H1 (cell line): ENCODE data around the gene SCN3B. TPM values are rescaled to one million over a fixed set of nuclear protein-coding genes. Genes with fewer than 3 reads are reported as not detected.

Source experiments
- CTCF ChIA-PET: fragments of 300-600 bp; sonication (Branson Sonifier 250); formaldehyde crosslinking; loops from one replicate; lab custom pipeline; 2021; ENCODE audit not compliant: partially characterized antibody; lab: Charles Lee
- POLR2A ChIA-PET: fragments of 300-600 bp; sonication (Branson Sonifier 250); formaldehyde crosslinking; loops from one replicate; lab custom pipeline; 2021; ENCODE audit warnings: inconsistent platforms; ENCODE audit not compliant: partially characterized antibody; lab: Charles Lee
- DNase-seq, 2 experiments: peaks; one replicate each; pipeline versions ENCODE4 v3.0.0 to v3.0.0-alpha.2; 2010 to 2022; ENCODE audit warnings: low spot score in 2 of 2, low read depth in 1 of 2, mixed read lengths in 1 of 2
- FAIRE-seq: peaks from 2 replicates; lab custom pipeline; 2011; peaks lifted over from hg19 to GRCh38; lab: Jason Lieb, UNC
- H2AFZ ChIP-seq: 2 replicates; pipeline ENCODE4 v1.8.1; 2012; ENCODE audit warnings: low read length, inconsistent platforms
- H2AK5ac ChIP-seq: 2 replicates; pipeline ENCODE4 v1.6.1; 2013; ENCODE audit warnings: low read depth, low read length
- H2BK120ac ChIP-seq: replicated peaks from 2 replicates; pipeline ENCODE3; 2013; ENCODE audit warnings: low read depth, low read length, inconsistent platforms
- H2BK12ac ChIP-seq: 2 replicates; pipeline ENCODE4 v1.6.1; 2013; ENCODE audit warnings: low read depth, low read length
- H2BK15ac ChIP-seq: 2 replicates; pipeline ENCODE4 v1.6.1; 2013; ENCODE audit warnings: low read length
- H2BK20ac ChIP-seq: 2 replicates; pipeline ENCODE4 v1.6.1; 2013; ENCODE audit warnings: low read length
- H2BK5ac ChIP-seq: 2 replicates; pipeline ENCODE4 v1.6.1; 2013; ENCODE audit warnings: low read depth, low read length
- H3K14ac ChIP-seq: 2 replicates; pipeline ENCODE4 v1.6.1; 2013; ENCODE audit warnings: inconsistent platforms; ENCODE audit not compliant: insufficient read length
- H3K18ac ChIP-seq: 2 replicates; pipeline ENCODE4 v1.6.1; 2013; ENCODE audit warnings: low read length; ENCODE audit errors: extremely low read depth
- H3K23ac ChIP-seq: 2 replicates; pipeline ENCODE4 v1.6.1; 2013; ENCODE audit warnings: inconsistent platforms; ENCODE audit not compliant: insufficient read length
- H3K23me2 ChIP-seq: 2 replicates; pipeline ENCODE4 v1.6.1; 2013; ENCODE audit warnings: low read depth, low read length
- H3K27ac ChIP-seq: 2 replicates; pipeline ENCODE4 v1.6.1; 2011; ENCODE audit warnings: low read depth, low read length, inconsistent platforms
- H3K27me3 ChIP-seq, 4 experiments: replicated peaks in 1 of 4; 1 replicate in 1 of 4; 2 replicates in 3 of 4; pipeline versions ENCODE4 v1.6.1 to v1.8.1; 2011 to 2013; ENCODE audit warnings: low read length in 3 of 4, mild to moderate bottlenecking in 3 of 4, inconsistent platforms in 2 of 4, mixed read lengths in 2 of 4, moderate library complexity in 1 of 4; ENCODE audit not compliant: control insufficient read depth in 3 of 4, insufficient read depth in 3 of 4; ENCODE audit errors: extremely low read depth in 1 of 4
- H3K36me3 ChIP-seq, 4 experiments: 2 replicates each; pipeline versions ENCODE4 v1.6.1 to v1.8.1; 2011 to 2013; ENCODE audit warnings: mild to moderate bottlenecking in 4 of 4, low read length in 3 of 4, moderate library complexity in 2 of 4, control low read depth in 1 of 4, inconsistent platforms in 1 of 4; ENCODE audit not compliant: insufficient read depth in 4 of 4, control insufficient read depth in 2 of 4
- H3K4ac ChIP-seq: replicated peaks from 2 replicates; pipeline ENCODE3; 2013; ENCODE audit warnings: low read length, low read depth, mixed read lengths, inconsistent platforms; ENCODE audit not compliant: insufficient read length
- H3K4me1 ChIP-seq, 4 experiments: replicated peaks in 1 of 4; 1 replicate in 1 of 4; 2 replicates in 3 of 4; pipeline versions ENCODE4 v1.6.1 to v1.8.1; 2011 to 2013; ENCODE audit warnings: low read length in 3 of 4, inconsistent platforms in 2 of 4, mixed read lengths in 1 of 4; ENCODE audit not compliant: insufficient read depth in 4 of 4, control insufficient read depth in 3 of 4
- H3K4me2 ChIP-seq, 2 experiments: 2 replicates each; pipeline versions ENCODE4 v1.6.1 to v1.8.1; 2011 to 2013; ENCODE audit warnings: low read depth in 2 of 2, low read length in 2 of 2, control low read depth in 1 of 2, inconsistent platforms in 1 of 2, mild to moderate bottlenecking in 1 of 2; ENCODE audit not compliant: insufficient read depth in 1 of 2
- H3K4me3 ChIP-seq, 4 experiments: fragments of 200-600, 300-600 bp in 1 of 4; sonication (generic), shearing (Covaris generic), sonication (Bioruptor Twin) in 1 of 4; 2 replicates each; pipeline versions ENCODE4 v1.5.1 to v1.8.1; 2011 to 2016; ENCODE audit warnings: low read length in 4 of 4, low read depth in 3 of 4, control low read depth in 2 of 4, inconsistent platforms in 2 of 4, mild to moderate bottlenecking in 2 of 4, mixed read lengths in 1 of 4, moderate library complexity in 1 of 4; ENCODE audit not compliant: insufficient read depth in 2 of 4; ENCODE audit errors: extremely low read depth in 1 of 4
- H3K56ac ChIP-seq: replicated peaks from 2 replicates; pipeline ENCODE3; 2013; ENCODE audit warnings: low read depth, mild to moderate bottlenecking, mixed read lengths, low read length, inconsistent platforms; ENCODE audit not compliant: insufficient read length
- H3K79me1 ChIP-seq: 2 replicates; pipeline ENCODE4 v1.6.1; 2013; ENCODE audit warnings: low read depth, low read length, control low read depth
- H3K79me2 ChIP-seq, 2 experiments: 2 replicates each; pipeline versions ENCODE4 v1.6.1 to v1.8.1; 2012 to 2013; ENCODE audit warnings: low read length in 2 of 2, mild to moderate bottlenecking in 2 of 2, inconsistent platforms in 1 of 2; ENCODE audit not compliant: insufficient read depth in 2 of 2, control insufficient read depth in 1 of 2
- H3K9ac ChIP-seq, 4 experiments: replicated peaks in 1 of 4; 1 replicate in 1 of 4; 2 replicates in 3 of 4; pipeline versions ENCODE4 v1.6.1 to v1.8.1; 2011 to 2013; ENCODE audit warnings: low read depth in 3 of 4, low read length in 3 of 4, control low read depth in 2 of 4, mild to moderate bottlenecking in 2 of 4, moderate library complexity in 2 of 4, inconsistent platforms in 1 of 4; ENCODE audit errors: extremely low read depth in 1 of 4
- H3K9me3 ChIP-seq, 2 experiments: 2 replicates each; pipeline versions ENCODE4 v1.6.1 to v1.8.1; 2012 to 2013; ENCODE audit warnings: mild to moderate bottlenecking in 2 of 2, moderate library complexity in 2 of 2, control low read depth in 1 of 2, inconsistent platforms in 1 of 2, low read depth in 1 of 2, low read length in 1 of 2, mixed read lengths in 1 of 2; ENCODE audit not compliant: insufficient read depth in 2 of 2
- H4K20me1 ChIP-seq, 2 experiments: replicated peaks in 1 of 2; 2 replicates each; pipeline versions ENCODE3 to v1.8.1; 2011 to 2013; ENCODE audit warnings: inconsistent platforms in 2 of 2, low read length in 2 of 2, mild to moderate bottlenecking in 1 of 2; ENCODE audit not compliant: insufficient read depth in 2 of 2, control insufficient read depth in 1 of 2
- H4K5ac ChIP-seq: 2 replicates; pipeline ENCODE4 v1.6.1; 2013; ENCODE audit warnings: low read length, low read depth, mixed read lengths, inconsistent platforms; ENCODE audit not compliant: insufficient read length
- H4K8ac ChIP-seq: 2 replicates; pipeline ENCODE4 v1.8.0; 2013; ENCODE audit warnings: mild to moderate bottlenecking, moderate library complexity, low read length, inconsistent platforms; ENCODE audit not compliant: insufficient read depth; ENCODE audit errors: extremely low read depth
- H4K91ac ChIP-seq: replicated peaks from 2 replicates; pipeline ENCODE3; 2013; ENCODE audit warnings: low read length, mixed read lengths, inconsistent platforms; ENCODE audit not compliant: insufficient read length
- CBX5 ChIP-seq: fragments of 300-800, 300-1000 bp; sonication (generic); IDR thresholded peaks from 2 replicates; pipeline ENCODE4 v1.7.1; 2016; ENCODE audit warnings: antibody characterized with exemption, low read length, low read depth
- CHD2 ChIP-seq: IDR thresholded peaks from 2 replicates; pipeline ENCODE4 v1.6.1; 2012; ENCODE audit warnings: low read length, improper control_type of control experiment
- GABPA ChIP-seq: IDR thresholded peaks from 2 replicates; pipeline ENCODE4 v1.6.1; 2011; ENCODE audit warnings: mild to moderate bottlenecking, low read length, moderate library complexity, borderline replicate concordance; ENCODE audit not compliant: insufficient read depth
- NRF1 ChIP-seq: IDR thresholded peaks from 2 replicates; pipeline ENCODE4 v1.6.1; 2011; ENCODE audit warnings: mild to moderate bottlenecking, low read depth, low read length, improper control_type of control experiment
- RBBP5 ChIP-seq: IDR thresholded peaks from 2 replicates; pipeline ENCODE4 v1.7.1; 2012; ENCODE audit warnings: low read depth, mild to moderate bottlenecking, inconsistent platforms, low read length, moderate library complexity, borderline replicate concordance
- RXRA ChIP-seq: IDR thresholded peaks from 2 replicates; pipeline ENCODE4 v1.6.1; 2011; ENCODE audit warnings: low read depth, mild to moderate bottlenecking, low read length, moderate library complexity; ENCODE audit not compliant: insufficient read depth
- SIRT6 ChIP-seq: IDR thresholded peaks from one replicate; pipeline ENCODE4 v1.7.1; 2012; ENCODE audit warnings: low read length, inconsistent platforms
- SIX5 ChIP-seq: IDR thresholded peaks from 2 replicates; pipeline ENCODE4 v1.6.1; 2011; ENCODE audit warnings: mild to moderate bottlenecking, low read depth, low read length
- SRF ChIP-seq: IDR thresholded peaks from 2 replicates; pipeline ENCODE4 v1.6.1; 2011; ENCODE audit warnings: mild to moderate bottlenecking, low read depth, low read length, moderate library complexity
- WGBS, 2 experiments: shearing (Covaris generic) in 1 of 2; methylation state at CpG; one replicate each; pipeline versions ENCODE4 v1.1.6 to v1.1.7; 2013 to 2015; ENCODE audit warnings: low lambda C conversion rate in 2 of 2, mixed read lengths in 2 of 2, inconsistent platforms in 1 of 2, low coverage in 1 of 2, missing lambda C conversion rate in 1 of 2; ENCODE audit not compliant: insufficient replicate concordance in 2 of 2, insufficient coverage in 1 of 2, insufficient read length in 1 of 2; ENCODE audit errors: extremely low coverage in 1 of 2, missing lambda C conversion rate in 1 of 2; 5-methylcytosine and 5-hydroxymethylcytosine counted together
- polyA plus RNA-seq, 7 experiments: library from polyadenylated mRNA; depleted of rRNA in 3 of 7; stranded (reverse) in 5 of 7; unstranded in 2 of 7; fragments of >200 nt in 5 of 7; fragments of 200-250 nt in 2 of 7; gene quantifications; 1 replicate in 5 of 7; 2 replicates in 1 of 7; 4 replicates in 1 of 7; pipeline versions ENCODE4 v1.2.1 to v1.2.3, GENCODE V29; 2011 to 2013; ENCODE audit warnings: missing spikeins in 2 of 7, mixed read lengths in 2 of 7
- total RNA-seq: library from RNA; stranded (reverse); fragmentation: NEBNext Ultra II Directional; extraction: Animal tissue kit (Norgen Biotek cat#: 25700); gene quantifications from 2 replicates; pipeline ENCODE4 v1.2.1, GENCODE V29; 2021
- TF ChIP-seq, protein P1 (sequence below): IDR thresholded peaks from 2 replicates; pipeline ENCODE4 v1.6.1; 2011; ENCODE audit warnings: low read length, improper control_type of control experiment

SCN3B gene
- total and polyA plus RNA-seq, 2 of the 8 experiments (the other 6 are each of a cell fraction or from before 2014, with no cell fraction given): 0.67 to 1.1 TPM

DNA sequence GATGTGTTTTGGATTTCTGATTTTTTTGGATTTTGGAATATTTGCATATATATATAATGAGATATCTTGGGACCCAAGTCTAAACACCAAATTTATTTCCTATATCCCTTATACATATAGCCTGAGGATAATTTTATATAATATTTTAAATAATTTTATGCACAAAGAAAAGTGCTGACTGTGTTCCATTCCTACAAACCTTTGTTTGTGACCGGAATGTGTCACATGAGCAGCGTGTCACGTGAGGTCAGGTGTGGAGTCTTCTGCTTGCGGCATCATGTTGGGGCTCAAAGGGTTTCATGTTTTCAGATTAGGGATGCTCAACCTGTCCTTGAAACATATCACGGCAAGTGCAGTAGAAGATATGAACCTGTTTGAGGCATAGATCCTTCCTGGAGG is 65.6 kb downstream of the SCN3B start:
- H3K18ac ChIP-seq: no peak overlapping the region
- ChIA-PET CTCF (interaction anchor here (1.8 to 1.9 kb wide), 3 partner anchors 9 to 119 kb away, joined by 5 to 7 read pairs (median 6); no protein-coding TSS in a partner anchor), POLR2A (no interaction called here)
- H3K36me3 ChIP-seq: no peaks in the 10 kb centered on the region; a peak in 2 of 8 replicates
- H4K5ac ChIP-seq: no peak overlapping the region
- no peaks in the 10 kb centered on the region; the same call in 1 of the 2 replicates for H3K23me2 ChIP-seq
- H3K9me3 ChIP-seq: no peaks in the 10 kb centered on the region
- H2AFZ ChIP-seq: no peak overlapping the region
- H3K4me1 ChIP-seq: peaks cover 0 to 4% (median 0%) of the 10 kb centered on the region in 4 experiments; a peak in 2 of 7 replicates
- H2BK20ac ChIP-seq: no peak overlapping the region
- no peak overlapping the region for H4K8ac ChIP-seq
- H3K79me2 ChIP-seq: no peaks in the 10 kb centered on the region
- H3K23ac ChIP-seq: no peak overlapping the region
- FAIRE-seq (no peak), DNase-seq (no peak)
- H2BK12ac ChIP-seq: no peak overlapping the region
- H2BK5ac ChIP-seq: no peak overlapping the region
- no peak overlapping the region for H3K27ac ChIP-seq
- no peak overlapping the region for H2BK15ac ChIP-seq
- H4K91ac ChIP-seq: no peak overlapping the region
- no peaks in the 10 kb centered on the region; the same call in none of the 2 replicates for H3K79me1 ChIP-seq
- H2AK5ac ChIP-seq: no peak overlapping the region
- H2BK120ac ChIP-seq: no peak overlapping the region
- H3K9ac ChIP-seq: no peak overlapping the region
- no peaks in the 10 kb centered on the region for H3K27me3 ChIP-seq
- WGBS, 2 experiments: 96% methylated on average over 5 of the region's 5 CpGs; no CpG with 5 or more reads in 1 of the 2 experiments
- H3K4me3 ChIP-seq: no peak overlapping the region
- TF ChIP-seq, protein P1, sequence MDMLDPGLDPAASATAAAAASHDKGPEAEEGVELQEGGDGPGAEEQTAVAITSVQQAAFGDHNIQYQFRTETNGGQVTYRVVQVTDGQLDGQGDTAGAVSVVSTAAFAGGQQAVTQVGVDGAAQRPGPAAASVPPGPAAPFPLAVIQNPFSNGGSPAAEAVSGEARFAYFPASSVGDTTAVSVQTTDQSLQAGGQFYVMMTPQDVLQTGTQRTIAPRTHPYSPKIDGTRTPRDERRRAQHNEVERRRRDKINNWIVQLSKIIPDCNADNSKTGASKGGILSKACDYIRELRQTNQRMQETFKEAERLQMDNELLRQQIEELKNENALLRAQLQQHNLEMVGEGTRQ: no peak
- no peak for TF ChIP-seq RBBP5
- no peak for TF ChIP-seq CHD2
- TF ChIP-seq CBX5: no peak
- no peak for TF ChIP-seq SIRT6
- TF ChIP-seq NRF1: no peak
- no peak for TF ChIP-seq SRF
- TF ChIP-seq GABPA: no peak
- TF ChIP-seq RXRA: no peak
- no peak for TF ChIP-seq SIX5
- no peaks in the 10 kb centered on the region for H4K20me1 ChIP-seq
- no peak overlapping the region for H3K4me2 ChIP-seq
- no peak overlapping the region for H3K4ac ChIP-seq
- H3K14ac ChIP-seq: no peak overlapping the region
- H3K56ac ChIP-seq: no peak overlapping the region
